Duodenal mucosa (tissue), 2 donors: ENCODE data around the gene TRIP6.
"Not testable (repeated sequence)": the region's sequence is repeated elsewhere in the genome, so short reads cannot be mapped to it uniquely, and the experiment has no call there.

Experiments
- H3K27ac ChIP-seq: one replicate; pipeline ENCODE4 v1.7.0; 2013; ENCODE audit warnings: low read depth, low read length
- H3K27me3 ChIP-seq, 2 donors: one replicate each; pipeline ENCODE4 v1.7.0; 2013; ENCODE audit warnings: low read length in 2 of 2, control low read depth in 1 of 2; ENCODE audit not compliant: insufficient read depth in 2 of 2, control insufficient read depth in 1 of 2
- H3K36me3 ChIP-seq, 2 donors: one replicate each; pipeline ENCODE4 v1.7.0; 2013; ENCODE audit warnings: low read length in 2 of 2, control low read depth in 1 of 2; ENCODE audit not compliant: insufficient read depth in 2 of 2, control insufficient read depth in 1 of 2
- H3K4me1 ChIP-seq, 2 donors: one replicate each; pipeline ENCODE4 v1.7.0; 2013; ENCODE audit warnings: low read length in 2 of 2, control low read depth in 1 of 2; ENCODE audit not compliant: insufficient read depth in 2 of 2, control insufficient read depth in 1 of 2
- H3K4me3 ChIP-seq, 2 donors: one replicate each; pipeline ENCODE4 v1.7.0; 2013; ENCODE audit warnings: low read length in 2 of 2, low read depth in 1 of 2
- H3K9ac ChIP-seq, 2 donors: one replicate each; pipeline ENCODE4 v1.7.0; 2013; ENCODE audit warnings: low read length in 2 of 2, low read depth in 1 of 2
- H3K9me3 ChIP-seq, 2 donors: one replicate each; pipeline ENCODE4 v1.7.0; 2013; ENCODE audit warnings: low read length in 2 of 2, control low read depth in 1 of 2; ENCODE audit not compliant: control insufficient read depth in 1 of 2

The TRIP6 gene

GRCh38 chr7:100837099-100837836, 29.9 kb upstream of the TRIP6 start:
- H3K36me3 ChIP-seq = no peaks in the 10 kb centered on the region
- H3K4me3 ChIP-seq = peak overlapping the region; percentile 55 to 65
- no peaks in the 10 kb centered on the region for H3K9me3 ChIP-seq

GRCh38 chr7:100839361-100839760, 27.8 kb upstream of the TRIP6 start:
- Histone ChIP-seq H3K27me3 (no peaks in the 10 kb centered on the region), H3K9me3 (no peaks in the 10 kb centered on the region), H3K9ac (no peak overlapping the region), H3K36me3 (no peaks in the 10 kb centered on the region), H3K4me3 (no peak overlapping the region), H3K4me1 (peaks cover 0 to 12% of the 10 kb centered on the region in 2 donors), H3K27ac (no peak overlapping the region)

More at GRCh38 chr7:100837099-100837836, 29.9 kb upstream of the TRIP6 start:
- Histone ChIP-seq H3K27me3 (no peaks in the 10 kb centered on the region), H3K4me1 (peaks cover 0 to 12% of the 10 kb centered on the region in 2 donors), H3K27ac (peak overlapping the region; percentile 65), H3K9ac (peak overlapping the region; percentile 30 to 52)

GRCh38 chr7:100840470-100841100, 26.6 kb upstream of the TRIP6 start:
- H3K4me3 ChIP-seq = no peak overlapping the region
- peaks cover 0 to 12% of the 10 kb centered on the region in 2 donors for H3K4me1 ChIP-seq
- no peak overlapping the region for H3K9ac ChIP-seq
- H3K9me3 ChIP-seq = no peaks in the 10 kb centered on the region
- H3K27me3 ChIP-seq = no peaks in the 10 kb centered on the region
- no peaks in the 10 kb centered on the region for H3K36me3 ChIP-seq
- H3K27ac ChIP-seq = no peak overlapping the region

- Histone ChIP-seq H3K27me3 (no peaks in the 10 kb centered on the region), H3K4me3 (no peak overlapping the region), H3K27ac (no peak overlapping the region)
These were observed 19.8 kb upstream of the TRIP6 start for GRCh38 chr7:100847360-100847759.

GRCh38 chr7:100852048-100852872, 14.9 kb upstream of the TRIP6 start, which contains the start of gene SLC12A9:
SLC12A9 (plus strand) TSS chr7:100852713; CDS start chr7:100854198, 1,485 bp downstream.
- no peaks in the 10 kb centered on the region for H3K9me3 ChIP-seq
- no peak within 1 kb of the TSS for H3K27ac ChIP-seq
- no peaks in the 10 kb centered on the region for H3K27me3 ChIP-seq

More at GRCh38 chr7:100847360-100847759, 19.8 kb upstream of the TRIP6 start:
- H3K9ac ChIP-seq = no peak overlapping the region
- peaks cover 4 to 8% of the 10 kb centered on the region in 2 donors for H3K4me1 ChIP-seq
- H3K36me3 ChIP-seq = no peaks in the 10 kb centered on the region
- no peaks in the 10 kb centered on the region for H3K9me3 ChIP-seq

GRCh38 chr7:100854146-100854895, 12.9 kb upstream of the TRIP6 start:
- no peaks in the 10 kb centered on the region for H3K9me3 ChIP-seq
- H3K27me3 ChIP-seq = no peaks in the 10 kb centered on the region
- H3K36me3 ChIP-seq = peaks cover 0 to 7% of the 10 kb centered on the region in 2 donors
- H3K9ac ChIP-seq = no peak overlapping the region
- H3K4me3 ChIP-seq = no peak overlapping the region
- peaks cover 9 to 18% of the 10 kb centered on the region in 2 donors for H3K4me1 ChIP-seq
- H3K27ac ChIP-seq = no peak overlapping the region

More at GRCh38 chr7:100852048-100852872, 14.9 kb upstream of the TRIP6 start, which contains the start of gene SLC12A9:
- peak within 1 kb of the TSS; percentile 86 to 93 for H3K4me3 ChIP-seq
- H3K36me3 ChIP-seq = no peaks in the 10 kb centered on the region
- peak within 1 kb of the TSS; percentile 65 to 69 for H3K9ac ChIP-seq
- peaks cover 9 to 18% of the 10 kb centered on the region in 2 donors for H3K4me1 ChIP-seq

GRCh38 chr7:100854899-100855298, 12.3 kb upstream of the TRIP6 start:
- not testable (repeated sequence) for H3K4me3 ChIP-seq, H3K27ac ChIP-seq, H3K9me3 ChIP-seq, H3K9ac ChIP-seq, H3K27me3 ChIP-seq
- peaks cover 9 to 18% of the 10 kb centered on the region in 2 donors for H3K4me1 ChIP-seq
- peaks cover 3 to 11% of the 10 kb centered on the region in 2 donors for H3K36me3 ChIP-seq

- H3K27me3 ChIP-seq = no peaks in the 10 kb centered on the region
- peaks cover 9 to 18% of the 10 kb centered on the region in 2 donors for H3K4me1 ChIP-seq
- no peak overlapping the region for H3K27ac ChIP-seq
- H3K36me3 ChIP-seq = peaks cover 9 to 18% of the 10 kb centered on the region in 2 donors
- no peak overlapping the region for H3K9ac ChIP-seq
- no peaks in the 10 kb centered on the region for H3K9me3 ChIP-seq
- H3K4me3 ChIP-seq = no peak overlapping the region
These were observed 11.7 kb upstream of the TRIP6 start for GRCh38 chr7:100855515-100855914.

- Histone ChIP-seq H3K9me3 (no peaks in the 10 kb centered on the region), H3K27me3 (no peaks in the 10 kb centered on the region), H3K4me1 (peaks cover 7 to 15% of the 10 kb centered on the region in 2 donors), H3K9ac (no peak overlapping the region), H3K27ac (no peak overlapping the region), H3K4me3 (no peak overlapping the region), H3K36me3 (peaks cover 9 to 31% of the 10 kb centered on the region in 2 donors)
These were observed 10.3 kb upstream of the TRIP6 start for GRCh38 chr7:100856871-100857282.
